Measurements from ENCODE around the gene DIPK1B.
"Not testable (repeated sequence)": the region's sequence is repeated elsewhere in the genome, so short reads cannot be mapped to it uniquely, and the experiment has no call there.

The DIPK1B gene

GRCh38 chr9:136698635-136699246 lies 13.6 kb upstream of the DIPK1B start:
- no peak for DNase-seq (ENCODE audit: low read depth)

DNA sequence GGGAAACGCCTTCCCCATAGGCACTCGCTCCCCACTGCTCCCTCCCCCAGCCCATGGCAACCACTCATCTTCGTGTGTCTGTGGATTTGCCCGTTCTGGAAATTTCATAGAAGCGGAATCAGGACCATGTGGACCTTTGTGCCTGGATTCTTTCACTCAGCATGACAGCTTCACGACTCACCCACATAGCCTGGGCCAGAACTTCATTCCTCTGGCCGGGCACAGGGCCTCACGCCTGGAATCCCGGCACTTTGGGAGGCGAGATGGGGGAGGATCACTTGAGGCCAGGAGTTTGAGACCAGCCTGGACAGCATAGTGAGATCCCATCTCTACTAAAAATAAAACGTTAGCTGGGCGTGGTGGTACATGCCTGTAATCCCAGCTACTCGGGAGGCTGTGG lies 12.1 kb upstream of the DIPK1B start:
- no peak for DNase-seq (ENCODE audit: low read depth)

GRCh38 chr9:136700959-136701667 lies 11.3 kb upstream of the DIPK1B start:
- DNase-seq (ENCODE audit: low read depth), result no peak

GRCh38 chr9:136701668-136702053 lies 10.7 kb upstream of the DIPK1B start:
- DNase-seq (ENCODE audit: low read depth), result no peak

GRCh38 chr9:136703276-136703860 lies 9.0 kb upstream of the DIPK1B start:
- no peak for DNase-seq (ENCODE audit: low read depth)

DNA sequence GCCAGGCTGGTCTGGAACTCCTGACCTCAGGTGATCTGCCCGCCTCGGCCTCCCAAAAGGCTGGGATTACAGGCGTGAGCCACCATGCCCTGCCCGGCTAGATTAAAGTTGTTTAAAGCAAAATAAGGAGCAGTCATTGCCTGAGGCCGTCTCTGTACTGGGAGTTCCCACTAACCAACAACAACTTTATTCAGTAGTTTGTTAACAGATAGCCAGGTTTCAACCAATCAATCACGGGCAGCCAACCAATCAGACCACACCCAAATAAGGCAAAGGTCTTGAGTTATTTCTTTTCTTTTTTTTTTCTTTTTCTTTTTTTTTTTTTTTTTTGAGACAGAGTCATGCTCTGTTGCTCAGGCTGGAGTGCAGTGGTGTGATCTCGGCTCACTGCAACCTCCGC lies 7.6 kb upstream of the DIPK1B start:
- DNase-seq (ENCODE audit: low read depth), result not testable (repeated sequence)

DNA sequence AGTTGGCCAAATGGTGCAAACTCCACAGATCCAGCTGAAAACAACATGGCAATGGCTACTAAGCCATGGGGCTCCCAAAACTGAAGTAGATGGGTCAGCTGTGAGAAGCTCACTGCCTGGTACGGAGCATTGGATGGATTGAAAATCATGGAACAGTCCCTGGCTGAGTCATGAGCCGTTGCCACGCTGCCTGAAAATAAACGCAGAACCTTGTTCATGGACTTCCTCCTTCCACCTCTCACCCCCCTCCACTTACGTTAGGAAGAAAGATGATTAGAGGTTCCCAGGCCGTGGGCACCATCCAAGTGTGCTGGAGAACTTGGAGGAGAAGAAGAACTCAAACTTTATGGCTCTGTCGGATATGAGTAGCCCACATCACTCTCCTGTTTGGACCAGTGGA lies 6.8 kb upstream of the DIPK1B start:
- DNase-seq (ENCODE audit: low read depth), result no peak

DNA sequence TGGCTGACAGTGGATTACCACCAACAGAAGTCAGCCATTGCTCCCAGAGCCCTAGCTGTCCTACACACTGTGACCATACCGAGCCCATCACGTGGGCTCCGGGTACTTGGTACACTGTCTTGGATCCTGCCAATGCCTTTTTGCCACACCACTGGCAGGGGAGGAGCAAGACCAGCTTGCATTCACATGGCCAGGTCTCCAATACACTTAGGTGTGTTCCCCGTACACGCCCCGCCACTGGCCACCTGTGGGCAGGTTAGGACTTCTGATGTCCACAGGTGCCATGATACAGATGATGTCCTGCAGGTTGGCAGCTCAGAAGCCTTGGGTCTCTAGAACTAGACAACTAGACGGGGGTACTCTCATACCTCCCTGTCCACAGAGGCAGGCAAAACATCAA lies 5.4 kb upstream of the DIPK1B start:
- no peak for DNase-seq (ENCODE audit: low read depth)

DNA sequence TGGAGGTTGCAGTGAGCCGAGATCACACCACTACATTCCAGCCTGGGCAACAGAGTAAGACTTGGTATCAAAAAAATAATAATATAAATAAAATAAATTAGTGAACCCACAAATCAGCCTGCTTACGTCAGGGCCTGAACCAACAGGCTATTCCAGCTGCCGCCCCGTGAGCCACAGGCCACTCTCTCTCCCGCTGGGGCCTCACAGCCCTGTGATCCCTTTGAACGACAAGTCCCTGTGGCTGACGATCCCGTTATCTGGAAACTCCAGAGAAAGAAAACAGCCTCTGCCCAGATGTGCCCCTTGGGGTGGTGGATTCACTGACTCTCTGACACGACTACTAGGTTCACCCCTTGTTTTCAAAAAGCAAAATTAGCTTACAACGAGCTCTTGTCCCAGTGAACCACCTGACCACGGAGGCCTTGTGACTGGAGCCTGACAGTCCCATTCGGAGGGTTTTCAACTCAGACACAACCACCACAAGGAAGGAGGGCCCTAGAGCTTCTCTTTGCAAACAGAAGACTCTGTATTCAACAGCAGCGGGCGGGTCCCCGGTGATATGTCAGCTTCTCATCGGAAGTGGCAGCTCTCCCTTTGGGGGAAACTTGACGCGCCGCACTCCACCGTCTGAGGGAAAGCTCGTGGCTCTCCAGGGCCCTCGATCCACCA lies 4.4 kb upstream of the DIPK1B start:
- no peak for DNase-seq (ENCODE audit: low read depth)

DNA sequence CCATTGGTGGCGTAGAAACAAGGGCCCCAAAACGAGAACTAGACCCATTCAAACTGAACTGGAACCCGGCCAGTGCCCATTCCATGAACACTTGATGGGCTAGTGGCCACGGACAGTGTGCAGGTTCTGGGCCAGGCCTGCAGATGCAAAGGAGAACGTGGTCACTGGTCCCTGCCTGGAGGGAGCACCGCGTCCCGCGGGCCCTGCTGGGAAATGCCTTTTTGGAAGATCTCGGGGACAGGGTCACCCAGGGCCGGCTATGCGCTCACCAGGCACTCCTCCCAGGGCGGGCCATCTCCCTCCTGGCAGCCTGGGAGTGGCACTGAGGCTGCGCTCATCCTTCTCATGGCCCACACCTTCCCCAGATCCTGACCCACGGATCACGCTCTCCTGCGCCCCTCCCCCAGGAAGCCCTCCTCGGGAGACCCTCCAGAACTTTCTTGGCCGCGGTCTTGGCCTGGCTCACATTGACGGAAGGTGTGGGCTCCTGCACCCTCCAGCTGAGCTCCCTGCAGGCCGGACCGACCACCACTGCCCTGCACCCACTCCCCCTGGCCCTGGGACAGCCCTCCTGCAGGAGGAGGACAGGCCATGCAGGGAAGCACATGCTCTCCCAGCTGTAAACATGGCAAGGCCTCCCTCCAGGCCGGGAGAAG lies 2.8 kb upstream of the DIPK1B start:
- no peak for DNase-seq (ENCODE audit: low read depth)

GRCh38 chr9:136710543-136710942 lies 1.8 kb upstream of the DIPK1B start:
- no peak for DNase-seq (ENCODE audit: low read depth)

- DNase-seq (ENCODE audit: low read depth), result not testable (repeated sequence)
Measured at GRCh38 chr9:136711219-136711648, 1.1 kb upstream of the DIPK1B start.

GRCh38 chr9:136712690-136713544 lies 545 bp downstream of the DIPK1B start:
- DNase-seq (ENCODE audit: low read depth), result no peak

- DNase-seq (ENCODE audit: low read depth), result no peak
Measured at GRCh38 chr9:136713550-136713949, 1.2 kb downstream of the DIPK1B start.

GRCh38 chr9:136714096-136714892 lies 1.9 kb downstream of the DIPK1B start:
- DNase-seq (ENCODE audit: low read depth), result no peak

GRCh38 chr9:136714893-136715274 lies 2.5 kb downstream of the DIPK1B start:
- no peak for DNase-seq (ENCODE audit: low read depth)

DNA sequence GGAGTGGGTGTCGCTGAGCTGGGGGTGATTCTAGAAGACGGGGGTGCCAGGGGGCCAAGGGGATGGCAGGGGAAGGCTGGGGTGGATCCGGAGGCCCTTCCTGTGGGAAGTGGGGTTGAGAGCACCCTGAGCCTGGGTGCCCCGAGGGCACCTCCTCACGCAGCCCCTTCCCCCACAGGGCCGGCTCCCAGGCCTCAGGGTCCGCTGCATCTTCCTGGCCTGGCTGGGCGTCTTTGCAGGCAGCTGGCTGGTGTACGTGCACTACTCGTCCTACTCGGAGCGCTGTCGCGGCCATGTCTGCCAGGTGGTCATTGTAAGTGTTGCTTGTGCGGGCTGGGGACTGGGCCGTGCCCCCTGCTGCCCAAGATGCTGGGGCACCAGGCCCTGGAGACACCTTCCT lies 5.0 kb downstream of the DIPK1B start:
- no peak for DNase-seq (ENCODE audit: low read depth)

- DNase-seq (ENCODE audit: low read depth), result no peak
Measured at GRCh38 chr9:136718345-136719194, 6.2 kb downstream of the DIPK1B start.

- no peak for DNase-seq (ENCODE audit: low read depth)
Measured at GRCh38 chr9:136719195-136719880, 7.0 kb downstream of the DIPK1B start.

All from HS-5 (cell line).